Spleen (tissue), 11 donors: ENCODE data around the gene ZNF365. TPM values are rescaled to one million over a fixed set of nuclear protein-coding genes. Genes with fewer than 3 reads are reported as not detected.

Experiments
- DNase-seq: peaks from one replicate; pipeline ENCODE4 v3.0.0-alpha.2; 2020
- H3K27ac ChIP-seq, 8 donors: fragments of 200-600 bp; sonication (generic) in 7 of 8; 1 replicate in 4 of 8; 2 replicates in 4 of 8; pipeline versions ENCODE4 v1.5.0 to v1.8.0; 2016 to 2021; ENCODE audit warnings: inconsistent platforms in 4 of 8, mild to moderate bottlenecking in 4 of 8, moderate library complexity in 1 of 8
- H3K27me3 ChIP-seq, 7 donors: fragments of 200-600 bp; sonication (generic) in 6 of 7; replicated peaks in 1 of 7; 1 replicate in 4 of 7; 2 replicates in 3 of 7; pipeline versions ENCODE4 v1.5.0 to v1.8.0; 2016 to 2021; ENCODE audit warnings: inconsistent platforms in 3 of 7, mild to moderate bottlenecking in 1 of 7
- H3K36me3 ChIP-seq, 6 donors: fragments of 200-600 bp; sonication (generic) in 5 of 6; 1 replicate in 4 of 6; 2 replicates in 2 of 6; pipeline versions ENCODE4 v1.5.0 to v1.8.0; 2016 to 2021; ENCODE audit warnings: inconsistent platforms in 2 of 6
- H3K4me1 ChIP-seq, 6 donors: fragments of 200-600 bp; sonication (generic) in 5 of 6; 1 replicate in 3 of 6; 2 replicates in 3 of 6; pipeline versions ENCODE4 v1.5.0 to v1.8.0; 2016 to 2021; ENCODE audit warnings: inconsistent platforms in 3 of 6
- H3K4me3 ChIP-seq, 8 donors: fragments of 200-600 bp; sonication (generic) in 7 of 8; 1 replicate in 4 of 8; 2 replicates in 4 of 8; pipeline versions ENCODE4 v1.5.0 to v1.8.0; 2016 to 2021; ENCODE audit warnings: inconsistent platforms in 4 of 8, mild to moderate bottlenecking in 4 of 8, moderate library complexity in 2 of 8
- H3K9me3 ChIP-seq, 8 donors: fragments of 200-600 bp; sonication (generic) in 7 of 8; 1 replicate in 4 of 8; 2 replicates in 4 of 8; pipeline versions ENCODE4 v1.5.0 to v1.8.0; 2016 to 2021; ENCODE audit warnings: inconsistent platforms in 4 of 8
- POLR2A ChIP-seq, 3 donors: fragments of 450-650 bp; IDR thresholded peaks; one replicate each; pipeline ENCODE4 v1.5.1; 2017; ENCODE audit warnings: antibody characterized with exemption in 3 of 3, mild to moderate bottlenecking in 1 of 3
- POLR2AphosphoS5 ChIP-seq, 3 donors: sonication (generic); formaldehyde crosslinking; IDR thresholded peaks; one replicate each; pipeline ENCODE4 v1.5.1; 2017; ENCODE audit warnings: antibody characterized with exemption in 3 of 3
- WGBS, 5 donors: extraction: QIAGEN DNeasy Blood & Tissue Kit in 3 of 5; methylation state at CpG; one replicate each; pipeline versions ENCODE4 v1.1.5 to v1.1.7; 2013 to 2018; 5-methylcytosine and 5-hydroxymethylcytosine counted together
- intact Hi-C: fragments of 100-400 bp; cut with DNase I; formaldehyde crosslinking; loops from one replicate; pipeline ENCODE4 v1.15.0; 2023; ENCODE audit warnings: low total_unique reads
- polyA plus RNA-seq, 3 donors: library from polyadenylated mRNA; stranded (reverse); fragments of 200-250 nt; gene quantifications; one replicate each; pipeline ENCODE4 v1.2.1, GENCODE V29; 2013
- total RNA-seq, 7 donors: library from RNA; depleted of rRNA in 3 of 7; stranded (reverse); fragments of >200 nt in 3 of 7; fragmentation: NEBNext Ultra II Directional in 4 of 7; extraction: Animal tissue kit (Norgen Biotek cat#: 25700) in 4 of 7; gene quantifications; one replicate each; pipeline versions ENCODE4 v1.1.0 to v1.2.1, GENCODE V29; 2016 to 2021
- TF ChIP-seq, protein P1 (sequence below), 11 experiments: fragments of 200-600 bp in 7 of 11; fragments of 450-650 bp in 4 of 11; sonication (generic) in 4 of 11; IDR thresholded peaks in 8 of 11; conservative IDR thresholded peaks in 3 of 11; 1 replicate in 7 of 11; 2 replicates in 4 of 11; pipeline versions ENCODE4 v1.4.0 to v1.8.0; 2016 to 2021; ENCODE audit warnings: antibody characterized with exemption in 11 of 11, inconsistent platforms in 4 of 11, mild to moderate bottlenecking in 1 of 11
- donor health status: healthy with polysubstance abuse.
- donor health status: DM: no; HTN: no; CAD: no; lungs with moderate emphysema.
- donor health status: DM: no; HTN: no; CAD: no.
- donor health status: Bipolar disorder and iron deficiency.
- donor health status: healthy.
- donor health status: DM: no; HTN: no; CAD: no.
- donor health status: DM: yes; HTN: yes; CAD: no.

Gene ZNF365
- total and polyA plus RNA-seq, 10 donors, result 0.06 to 1.9 (median 0.64) TPM

DNA sequence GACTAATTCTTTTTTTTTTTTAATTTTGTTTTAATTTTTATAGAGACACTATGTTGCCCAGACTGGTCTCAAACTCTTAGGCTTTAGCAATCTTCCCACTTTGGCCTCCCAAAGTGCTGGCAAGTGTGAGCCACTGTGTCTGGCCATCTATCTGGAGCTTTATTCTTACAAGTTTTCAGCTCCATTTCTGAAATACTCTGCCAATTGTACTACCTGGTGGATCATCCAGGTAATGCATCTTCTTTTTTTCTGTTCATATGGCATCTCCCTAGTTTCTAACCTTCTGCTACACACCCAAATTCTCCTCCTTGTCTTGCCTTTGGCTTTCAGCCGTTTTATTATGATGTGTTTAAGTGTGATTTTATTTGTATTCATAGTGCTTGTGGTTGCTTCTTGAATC is 40.2 kb downstream of the ZNF365 start:
- H3K27me3 ChIP-seq, result peaks cover 0 to 7% (median 0%) of the 10 kb centered on the region in 7 donors
- intact Hi-C loops, result no loop called here
- peaks cover 0 to 29% (median 18%) of the 10 kb centered on the region in 8 donors for H3K9me3 ChIP-seq
- H3K36me3 ChIP-seq, result no peaks in the 10 kb centered on the region
- H3K4me1 ChIP-seq, result no peaks in the 10 kb centered on the region
- TF ChIP-seq POLR2AphosphoS5 (IDR thresholded peaks at IDR 0.05), result no peak
- no peak for TF ChIP-seq POLR2A (IDR thresholded peaks at IDR 0.05)
- TF ChIP-seq, protein P1, sequence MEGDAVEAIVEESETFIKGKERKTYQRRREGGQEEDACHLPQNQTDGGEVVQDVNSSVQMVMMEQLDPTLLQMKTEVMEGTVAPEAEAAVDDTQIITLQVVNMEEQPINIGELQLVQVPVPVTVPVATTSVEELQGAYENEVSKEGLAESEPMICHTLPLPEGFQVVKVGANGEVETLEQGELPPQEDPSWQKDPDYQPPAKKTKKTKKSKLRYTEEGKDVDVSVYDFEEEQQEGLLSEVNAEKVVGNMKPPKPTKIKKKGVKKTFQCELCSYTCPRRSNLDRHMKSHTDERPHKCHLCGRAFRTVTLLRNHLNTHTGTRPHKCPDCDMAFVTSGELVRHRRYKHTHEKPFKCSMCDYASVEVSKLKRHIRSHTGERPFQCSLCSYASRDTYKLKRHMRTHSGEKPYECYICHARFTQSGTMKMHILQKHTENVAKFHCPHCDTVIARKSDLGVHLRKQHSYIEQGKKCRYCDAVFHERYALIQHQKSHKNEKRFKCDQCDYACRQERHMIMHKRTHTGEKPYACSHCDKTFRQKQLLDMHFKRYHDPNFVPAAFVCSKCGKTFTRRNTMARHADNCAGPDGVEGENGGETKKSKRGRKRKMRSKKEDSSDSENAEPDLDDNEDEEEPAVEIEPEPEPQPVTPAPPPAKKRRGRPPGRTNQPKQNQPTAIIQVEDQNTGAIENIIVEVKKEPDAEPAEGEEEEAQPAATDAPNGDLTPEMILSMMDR (IDR thresholded peaks at IDR 0.05 in 8 of 11, conservative IDR thresholded peaks at IDR 0.05 in 3 of 11), result no peak
- H3K4me3 ChIP-seq, result no peak overlapping the region
- no peak overlapping the region for H3K27ac ChIP-seq
- DNase-seq, result no peak
- WGBS, 5 donors, result 0 to 89% (median 0%) methylated on average over 1 of the region's 1 CpG

DNA sequence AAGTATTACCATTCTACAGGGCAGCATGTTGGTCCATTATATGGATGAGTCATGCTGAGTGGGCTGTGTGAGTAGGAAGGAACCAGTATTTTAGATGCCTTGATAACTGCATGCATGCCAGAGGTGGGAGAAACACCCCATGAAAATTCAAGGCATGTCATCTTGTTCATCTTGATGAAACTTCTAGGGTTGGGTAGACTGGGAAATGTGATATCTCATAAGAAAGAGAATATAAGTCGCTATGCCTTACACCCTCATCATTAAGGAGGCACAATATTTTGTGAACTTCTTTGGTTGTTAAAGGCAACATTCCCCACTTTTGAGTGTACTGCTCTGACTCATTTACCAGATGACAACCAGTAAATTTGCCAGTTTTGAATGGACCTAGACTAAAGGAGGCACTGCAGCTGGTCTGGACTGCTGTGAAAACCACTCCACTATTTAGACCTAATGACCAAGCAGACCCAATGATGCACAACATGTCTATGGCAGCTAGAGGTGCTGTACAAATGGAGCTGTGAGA is 48.0 kb downstream of the ZNF365 start:
- no peak for DNase-seq
- H3K4me1 ChIP-seq, result no peaks in the 10 kb centered on the region
- H3K4me3 ChIP-seq, result no peak overlapping the region
- H3K9me3 ChIP-seq, result no peaks in the 10 kb centered on the region
- no peak overlapping the region for H3K27ac ChIP-seq
- H3K36me3 ChIP-seq, result no peaks in the 10 kb centered on the region
- H3K27me3 ChIP-seq, result peaks cover 0 to 5% (median 0%) of the 10 kb centered on the region in 7 donors
- TF ChIP-seq POLR2A (IDR thresholded peaks at IDR 0.05) (no peak), POLR2AphosphoS5 (IDR thresholded peaks at IDR 0.05) (no peak)
- TF ChIP-seq, protein P1 (IDR thresholded peaks at IDR 0.05 in 8 of 11, conservative IDR thresholded peaks at IDR 0.05 in 3 of 11), result no peak
- 0 to 87% (median 0%) methylated on average over 1 of the region's 1 CpG for WGBS, 5 donors
- intact Hi-C loops, result no loop called here

DNA sequence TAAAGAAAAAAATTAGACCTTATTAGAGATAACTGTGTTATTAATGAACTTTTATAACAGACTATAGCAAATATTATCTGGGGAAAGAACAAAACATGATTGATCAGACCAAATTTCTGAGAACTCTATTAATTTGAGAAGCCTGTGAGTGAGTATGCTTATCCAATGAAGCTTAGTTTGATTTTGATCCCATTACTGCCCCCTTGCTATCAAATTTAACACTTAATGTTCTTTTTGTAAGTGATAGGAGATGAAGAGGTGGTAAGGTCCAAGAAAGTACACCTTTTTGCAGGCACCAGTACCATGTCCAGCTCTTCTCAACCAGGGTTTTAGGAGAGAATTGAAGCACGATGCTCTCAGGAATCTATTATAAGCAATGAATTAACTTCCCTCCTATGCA is 49.9 kb downstream of the ZNF365 start:
- no peak overlapping the region for H3K27ac ChIP-seq
- WGBS, 5 donors, result 89 to 93% (median 89%) methylated on average over 1 of the region's 1 CpG

DNA sequence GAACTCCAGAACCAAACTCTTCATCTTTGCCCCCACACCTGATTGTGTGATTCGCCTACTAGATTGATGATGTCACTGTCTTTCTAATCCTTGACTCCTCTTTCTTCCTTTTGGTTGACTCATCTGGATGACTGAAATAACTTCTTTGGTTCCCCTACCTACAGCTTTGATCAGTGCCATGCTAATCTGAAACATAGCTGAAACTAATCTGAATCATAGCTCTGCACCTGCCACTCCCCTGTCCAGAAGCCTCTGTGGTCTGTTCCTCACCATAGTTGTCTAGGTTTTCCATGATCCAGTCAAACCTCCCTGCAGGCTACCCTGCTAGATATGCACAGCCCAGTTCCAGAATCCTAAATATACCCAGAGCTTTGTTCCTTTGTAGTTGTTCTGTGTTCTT is 51.9 kb downstream of the ZNF365 start:
- TF ChIP-seq POLR2A (IDR thresholded peaks at IDR 0.05) (no peak), POLR2AphosphoS5 (IDR thresholded peaks at IDR 0.05) (no peak)
- TF ChIP-seq, protein P1 (IDR thresholded peaks at IDR 0.05 in 8 of 11, conservative IDR thresholded peaks at IDR 0.05 in 3 of 11), result no peak
- Histone ChIP-seq H3K27me3 (peaks cover 0 to 5% (median 0%) of the 10 kb centered on the region in 7 donors), H3K27ac (no peak overlapping the region), H3K4me1 (no peaks in the 10 kb centered on the region), H3K9me3 (peaks cover 0 to 11% (median 2%) of the 10 kb centered on the region in 8 donors), H3K36me3 (no peaks in the 10 kb centered on the region), H3K4me3 (no peak overlapping the region)
- intact Hi-C loops, result no loop called here
- DNase-seq, result no peak
- WGBS, 5 donors, result 74 to 89% (median 87%) methylated on average over 1 of the region's 1 CpG

More for the DNA sequence above, 49.9 kb downstream of the ZNF365 start:
- Histone ChIP-seq H3K4me3 (no peak overlapping the region), H3K36me3 (no peaks in the 10 kb centered on the region), H3K9me3 (peaks cover 0 to 11% (median 2%) of the 10 kb centered on the region in 8 donors), H3K4me1 (no peaks in the 10 kb centered on the region), H3K27me3 (peaks cover 0 to 5% (median 0%) of the 10 kb centered on the region in 7 donors)
- intact Hi-C loops, result no loop called here
- DNase-seq, result no peak
- TF ChIP-seq POLR2A (IDR thresholded peaks at IDR 0.05) (no peak), POLR2AphosphoS5 (IDR thresholded peaks at IDR 0.05) (no peak)
- TF ChIP-seq, protein P1 (IDR thresholded peaks at IDR 0.05 in 8 of 11, conservative IDR thresholded peaks at IDR 0.05 in 3 of 11), result peak in 2 of 11 experiments; percentile 8 to 15
